Neural crest cell (in vitro differentiated cells): Measurements from ENCODE around the gene HOXB9. TPM values are rescaled to one million over a fixed set of nuclear protein-coding genes. Genes with fewer than 3 reads are reported as not detected.

Experiments used
- DNase-seq: peaks from one replicate; pipeline ENCODE4 v3.0.0; 2021; ENCODE audit warnings: low read depth, mixed read lengths, low spot score
- H3K27ac Mint-ChIP-seq: one replicate; pipeline ENCODE4 v1.8.0; 2021; ENCODE audit warnings: mild to moderate bottlenecking, mixed read lengths; ENCODE audit not compliant: unreplicated experiment
- H3K27me3 Mint-ChIP-seq: 2 replicates; pipeline ENCODE4 v1.8.0; 2021; ENCODE audit warnings: low read depth, mild to moderate bottlenecking, mixed read lengths
- H3K36me3 Mint-ChIP-seq: 2 replicates; pipeline ENCODE4 v1.8.0; 2021; ENCODE audit warnings: low read depth, mild to moderate bottlenecking, mixed read lengths
- H3K4me1 Mint-ChIP-seq: 2 replicates; pipeline ENCODE4 v1.8.0; 2021; ENCODE audit warnings: mixed read lengths
- H3K4me3 Mint-ChIP-seq: one replicate; pipeline ENCODE4 v1.8.0; 2021; ENCODE audit warnings: mild to moderate bottlenecking, mixed read lengths
- H3K9me3 Mint-ChIP-seq: 2 replicates; pipeline ENCODE4 v1.8.0; 2021; ENCODE audit warnings: mixed read lengths
- CTCF ChIP-seq: fragments of 200-600 bp; sonication (generic); conservative IDR thresholded peaks from 2 replicates; pipeline ENCODE4 v1.5.0; 2021; ENCODE audit warnings: antibody characterized with exemption, mild to moderate bottlenecking
- total RNA-seq: library from RNA; stranded (reverse); gene quantifications from 2 replicates; pipeline ENCODE4 v1.2.1, GENCODE V29; 2021

HOXB9 gene
- total RNA-seq, 1 donor from 2014 or later: 89.8 TPM

GRCh38 chr17:48624544-48625494 lies 1.3 kb downstream of the HOXB9 start:
- no peak for TF ChIP-seq CTCF
- H3K27me3 Mint-ChIP-seq: peaks cover 99% of the 10 kb centered on the region
- no peaks in the 10 kb centered on the region for H3K9me3 Mint-ChIP-seq
- H3K4me3 Mint-ChIP-seq: peak overlapping the region; percentile 86
- H3K27ac Mint-ChIP-seq: peak overlapping the region; percentile 38
- peaks cover 8% of the 10 kb centered on the region for H3K36me3 Mint-ChIP-seq
- DNase-seq: no peak
- peaks cover 4% of the 10 kb centered on the region for H3K4me1 Mint-ChIP-seq

GRCh38 chr17:48624118-48624517 lies 2.0 kb downstream of the HOXB9 start:
- peaks cover 8% of the 10 kb centered on the region for H3K36me3 Mint-ChIP-seq
- no peak for TF ChIP-seq CTCF
- peak overlapping the region; percentile 38 for H3K27ac Mint-ChIP-seq
- peaks cover 99% of the 10 kb centered on the region for H3K27me3 Mint-ChIP-seq
- H3K4me3 Mint-ChIP-seq: peak overlapping the region; percentile 86
- DNase-seq: no peak
- no peaks in the 10 kb centered on the region for H3K9me3 Mint-ChIP-seq
- H3K4me1 Mint-ChIP-seq: peaks cover 4% of the 10 kb centered on the region

- peaks cover 99% of the 10 kb centered on the region for H3K27me3 Mint-ChIP-seq
- H3K4me3 Mint-ChIP-seq: peak overlapping the region; percentile 86
- peak overlapping the region; percentile 85 for H3K27ac Mint-ChIP-seq
- no peak for TF ChIP-seq CTCF
- H3K36me3 Mint-ChIP-seq: peaks cover 11% of the 10 kb centered on the region
- no peak for DNase-seq
- H3K9me3 Mint-ChIP-seq: no peaks in the 10 kb centered on the region
- peaks cover 6% of the 10 kb centered on the region for H3K4me1 Mint-ChIP-seq
Measured at GRCh38 chr17:48623583-48623982, 2.6 kb downstream of the HOXB9 start.

- Mint-ChIP-seq H3K27me3 (peaks cover 99% of the 10 kb centered on the region), H3K36me3 (peaks cover 12% of the 10 kb centered on the region), H3K9me3 (no peaks in the 10 kb centered on the region), H3K4me3 (peak overlapping the region; percentile 86), H3K27ac (peak overlapping the region; percentile 15), H3K4me1 (peaks cover 9% of the 10 kb centered on the region)
- no peak for TF ChIP-seq CTCF
- no peak for DNase-seq
Measured at GRCh38 chr17:48622857-48623256, 3.3 kb downstream of the HOXB9 start.

GRCh38 chr17:48621410-48622392 lies 4.5 kb downstream of the HOXB9 start:
- no peak for TF ChIP-seq CTCF
- H3K4me3 Mint-ChIP-seq: peak overlapping the region; percentile 86
- H3K27ac Mint-ChIP-seq: peak overlapping the region; percentile 90
- H3K9me3 Mint-ChIP-seq: no peaks in the 10 kb centered on the region
- no peak for DNase-seq
- peaks cover 9% of the 10 kb centered on the region for H3K4me1 Mint-ChIP-seq
- peaks cover 12% of the 10 kb centered on the region for H3K36me3 Mint-ChIP-seq
- H3K27me3 Mint-ChIP-seq: peaks cover 99% of the 10 kb centered on the region
